GM19351 (cell line): Measurements from ENCODE around the gene LMTK2.

Experiments
- ATAC-seq: cut with Tn5 transposase; IDR thresholded peaks from one replicate; pipeline ENCODE4 v1.9.1; 2021; ENCODE audit warnings: mild to moderate bottlenecking, moderate library complexity; ENCODE audit not compliant: unreplicated experiment

The LMTK2 gene

GRCh38 chr7:98215561-98216495 is 109.2 kb downstream of the LMTK2 start:
- ATAC-seq, result no peak

DNA sequence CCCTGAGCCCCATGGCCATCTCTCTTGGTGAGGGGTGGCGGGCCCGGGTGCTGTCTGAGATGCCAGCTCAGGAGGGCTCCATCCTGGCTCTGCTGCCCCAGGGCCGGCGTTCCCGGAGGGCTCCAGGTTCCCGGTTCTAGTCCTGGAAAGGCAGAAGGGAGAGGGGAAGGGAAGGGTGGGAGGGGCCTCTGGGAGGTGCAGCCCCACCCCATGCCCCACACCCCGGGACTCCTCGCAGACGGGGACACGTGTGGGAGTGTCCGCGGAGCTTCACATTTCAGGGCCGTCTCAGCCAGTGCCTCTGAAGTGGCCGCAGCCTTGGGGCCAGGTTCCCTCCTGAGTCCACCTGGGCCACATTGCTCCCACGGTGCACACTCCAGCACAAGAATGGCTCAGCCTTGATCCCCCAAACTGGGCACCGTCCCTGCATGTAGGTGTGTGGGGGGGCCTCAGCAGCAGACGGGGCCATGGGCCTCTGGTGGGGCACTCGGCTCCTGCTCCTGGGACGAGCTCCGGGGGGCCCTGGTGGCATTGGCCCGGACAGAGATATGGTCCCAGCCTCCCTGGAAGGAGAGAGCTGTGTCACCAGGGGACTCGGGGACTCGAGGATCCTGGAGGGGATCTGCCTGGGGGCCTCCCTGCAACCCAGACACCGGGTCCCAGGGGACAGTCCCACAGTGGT is 110.4 kb downstream of the LMTK2 start:
- no peak for ATAC-seq

DNA sequence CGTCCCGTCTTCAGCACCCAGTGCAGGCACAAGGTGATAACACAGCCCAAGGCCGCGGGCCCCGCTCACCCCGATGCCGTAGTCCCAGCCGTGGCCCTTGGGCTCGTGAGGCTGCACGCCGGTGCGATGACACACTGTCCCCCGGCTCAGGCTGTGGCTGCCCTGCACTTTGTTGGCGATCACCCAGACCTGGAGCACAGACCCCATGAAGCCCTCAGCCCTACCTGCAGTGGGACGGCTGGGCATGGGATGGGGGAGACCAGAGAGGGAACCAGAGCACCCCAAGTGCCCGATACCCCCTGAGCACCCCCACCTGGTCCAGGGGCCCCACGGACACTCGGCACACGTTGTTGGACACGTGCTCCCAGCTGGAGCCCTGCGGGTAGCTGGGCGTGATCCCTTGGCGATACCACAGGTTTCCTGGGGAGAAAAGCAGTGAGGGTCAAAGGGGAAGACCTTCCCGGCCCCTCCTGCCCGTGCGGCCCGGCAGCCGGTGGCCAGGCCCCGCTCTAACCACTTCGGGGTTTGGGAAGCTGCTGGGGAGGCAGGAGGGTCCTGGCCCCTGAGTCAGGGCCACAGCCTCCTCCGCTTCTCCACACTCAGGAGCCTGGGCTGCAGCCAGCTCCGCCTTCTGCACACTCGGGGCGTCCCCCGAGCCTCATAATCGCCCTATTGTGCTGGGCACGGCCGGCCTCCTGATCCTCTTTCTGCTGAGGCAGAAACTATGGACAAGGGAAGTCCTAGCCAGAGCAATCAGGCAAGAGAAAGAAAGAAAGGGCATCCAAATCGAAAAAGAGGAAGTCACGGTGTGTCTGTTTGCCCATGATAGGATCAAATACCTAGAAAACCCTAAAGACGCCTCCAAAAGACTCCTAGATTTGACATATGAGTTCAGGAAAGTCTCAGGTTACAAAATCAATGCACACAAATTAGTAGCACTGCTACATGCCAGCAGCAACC is 111.2 kb downstream of the LMTK2 start:
- no peak for ATAC-seq

DNA sequence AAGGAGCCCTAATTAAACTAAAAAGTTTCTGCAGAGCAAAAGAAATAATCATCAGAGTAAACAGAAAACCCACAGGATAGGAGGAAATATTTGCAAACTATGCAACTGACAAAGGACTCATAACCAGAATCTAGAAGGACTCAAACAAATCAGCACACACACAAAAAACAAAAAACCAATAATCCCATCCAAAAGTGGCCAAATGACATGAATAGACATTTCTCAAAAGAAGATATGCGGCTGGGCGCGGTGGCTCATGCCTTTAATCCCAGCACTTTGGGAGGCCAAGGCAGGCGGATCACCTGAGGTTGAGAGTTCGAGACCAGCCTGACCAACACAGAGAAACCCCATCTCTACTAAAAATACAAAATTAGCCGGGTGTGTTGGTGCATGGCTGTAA is 112.7 kb downstream of the LMTK2 start:
- peak; percentile 35 for ATAC-seq

DNA sequence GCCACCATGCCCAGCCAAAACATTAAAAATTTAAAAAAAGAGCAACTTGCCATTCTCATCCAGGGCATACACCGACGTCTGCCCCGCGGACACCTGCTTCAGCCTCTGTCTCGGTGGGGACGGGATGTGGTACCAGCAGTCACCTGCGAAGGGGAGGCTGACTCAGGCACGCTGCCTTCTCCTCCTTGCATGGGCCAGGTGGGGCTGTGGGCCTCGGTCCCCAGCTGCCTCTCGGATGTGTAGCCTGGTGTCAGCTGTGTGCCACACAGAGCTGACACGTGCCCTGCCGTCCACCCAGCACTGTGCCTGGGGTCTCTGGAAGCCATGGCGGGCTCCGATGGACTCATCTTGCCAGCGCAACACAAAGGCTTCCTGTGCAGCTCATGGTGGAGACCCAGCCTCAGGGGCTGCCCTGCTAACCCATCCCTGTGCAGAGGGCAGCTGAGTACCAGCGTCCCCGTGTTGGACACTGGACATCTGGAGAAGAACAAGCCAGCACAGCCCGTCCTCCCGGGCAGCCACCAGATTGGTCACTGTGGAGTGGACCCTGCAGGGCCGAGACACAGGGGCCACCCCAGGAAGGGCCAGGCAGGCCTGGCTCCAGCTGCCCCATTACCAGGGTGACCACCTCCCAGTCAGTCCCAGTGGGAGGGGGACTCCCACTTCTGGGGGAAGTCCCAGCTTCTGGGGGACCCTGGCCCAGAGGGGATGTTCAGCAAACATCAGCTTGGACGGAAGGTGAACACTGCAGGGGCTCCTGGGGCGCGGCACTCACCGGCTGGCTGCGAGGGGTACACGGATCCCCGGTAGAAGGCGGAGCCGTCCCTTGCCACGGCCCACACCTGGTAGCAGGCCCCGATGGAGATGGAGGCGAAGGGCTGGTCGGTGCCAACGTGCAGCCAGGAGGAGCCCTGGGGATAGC is 115.2 kb downstream of the LMTK2 start:
- no peak for ATAC-seq

DNA sequence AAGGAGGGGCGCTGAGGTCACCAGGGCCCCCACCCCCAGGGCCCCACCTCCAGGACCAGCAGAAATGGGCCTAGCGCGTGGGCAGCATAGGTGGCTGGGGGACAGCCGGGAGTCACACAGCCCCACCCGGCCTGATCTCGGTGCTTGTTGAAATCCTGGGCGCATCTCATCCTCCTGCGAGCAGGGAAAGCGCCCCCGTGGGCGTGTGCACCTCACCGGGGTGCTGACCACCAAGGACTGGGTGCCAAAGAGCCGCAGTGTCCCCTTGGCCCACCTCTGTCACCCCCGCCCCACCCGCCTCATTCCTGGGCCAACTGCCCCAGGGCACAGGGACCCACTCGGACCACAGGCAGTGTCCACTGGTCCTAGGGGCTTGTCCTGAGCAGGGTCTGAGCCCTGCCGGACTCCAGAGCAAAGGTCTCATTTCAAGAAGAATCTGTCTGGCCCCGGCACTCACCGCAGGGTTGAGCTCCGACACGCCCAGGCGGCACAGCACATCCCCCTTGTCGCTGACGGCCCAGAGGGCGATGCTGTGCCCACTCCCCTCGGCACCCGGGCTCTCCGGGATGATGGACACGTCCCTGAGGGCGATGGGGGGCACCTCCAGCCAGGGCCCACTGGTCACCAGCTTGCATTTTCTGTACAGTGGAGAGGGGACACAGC is 116.0 kb downstream of the LMTK2 start:
- ATAC-seq, result no peak

- ATAC-seq, result no peak
Observed at GRCh38 chr7:98223351-98223897, 116.8 kb downstream of the LMTK2 start.

DNA sequence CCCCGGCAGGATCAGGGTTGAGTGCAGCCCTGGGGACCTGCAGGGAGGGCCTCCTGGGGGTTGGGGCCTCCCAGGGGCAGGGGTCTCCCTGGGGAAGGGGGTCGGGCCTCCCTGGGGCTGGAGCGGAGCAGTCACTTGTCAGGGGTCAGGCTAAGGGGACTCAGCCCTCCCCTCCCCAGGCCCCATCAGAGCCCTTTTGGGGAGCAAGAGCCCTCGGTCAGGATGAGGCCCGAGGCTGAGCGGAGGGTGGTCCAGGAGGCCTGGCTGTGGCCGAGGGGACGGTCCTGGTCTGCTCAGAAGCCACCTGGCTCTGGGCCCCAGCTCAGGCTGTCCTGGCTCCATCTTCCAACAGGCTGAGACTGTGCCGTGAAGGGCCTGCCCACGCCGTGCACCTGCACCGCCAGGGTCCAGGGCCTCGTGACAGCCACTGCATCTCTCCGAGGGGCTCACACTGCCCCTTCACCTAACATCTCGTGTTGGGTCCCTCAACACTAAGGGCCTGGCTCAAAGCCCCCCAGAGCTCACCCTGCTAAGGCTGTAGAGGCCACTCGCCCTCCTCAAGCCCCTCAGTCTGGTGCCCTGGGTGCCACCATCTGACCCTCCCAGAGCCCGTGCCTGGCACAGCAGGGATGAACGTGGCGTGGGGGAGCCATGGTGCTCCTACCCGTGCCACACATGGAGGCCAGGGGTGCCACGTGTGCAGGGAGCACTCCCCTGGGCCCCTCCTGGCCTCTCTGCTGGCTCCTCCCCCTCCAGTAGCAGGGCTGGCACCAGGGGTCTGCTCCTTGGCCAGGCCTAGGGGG is 117.4 kb downstream of the LMTK2 start:
- ATAC-seq, result no peak

DNA sequence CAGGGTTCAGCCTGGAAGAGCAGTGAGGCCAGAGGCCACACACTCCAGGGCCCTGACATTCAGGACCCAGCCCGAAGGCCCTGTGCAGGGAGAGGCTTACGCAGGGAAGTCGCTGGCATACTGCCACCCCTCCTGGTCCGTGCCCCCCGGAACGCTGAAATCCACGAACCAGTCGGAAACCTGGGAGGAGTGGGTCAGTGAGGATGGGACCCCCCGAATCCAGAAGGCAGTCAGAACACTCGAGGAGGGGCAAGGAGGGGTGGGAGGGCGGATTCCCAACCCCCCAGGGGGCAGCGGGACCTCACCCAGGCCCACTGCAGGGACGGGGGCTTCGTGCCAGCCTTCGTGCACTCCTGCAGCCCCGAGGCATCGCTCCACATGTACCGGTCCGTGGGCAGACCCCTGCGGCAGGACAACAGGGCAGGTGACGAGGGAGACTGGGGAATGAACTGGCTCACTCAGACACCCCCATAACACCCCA is 118.1 kb downstream of the LMTK2 start:
- no peak for ATAC-seq

DNA sequence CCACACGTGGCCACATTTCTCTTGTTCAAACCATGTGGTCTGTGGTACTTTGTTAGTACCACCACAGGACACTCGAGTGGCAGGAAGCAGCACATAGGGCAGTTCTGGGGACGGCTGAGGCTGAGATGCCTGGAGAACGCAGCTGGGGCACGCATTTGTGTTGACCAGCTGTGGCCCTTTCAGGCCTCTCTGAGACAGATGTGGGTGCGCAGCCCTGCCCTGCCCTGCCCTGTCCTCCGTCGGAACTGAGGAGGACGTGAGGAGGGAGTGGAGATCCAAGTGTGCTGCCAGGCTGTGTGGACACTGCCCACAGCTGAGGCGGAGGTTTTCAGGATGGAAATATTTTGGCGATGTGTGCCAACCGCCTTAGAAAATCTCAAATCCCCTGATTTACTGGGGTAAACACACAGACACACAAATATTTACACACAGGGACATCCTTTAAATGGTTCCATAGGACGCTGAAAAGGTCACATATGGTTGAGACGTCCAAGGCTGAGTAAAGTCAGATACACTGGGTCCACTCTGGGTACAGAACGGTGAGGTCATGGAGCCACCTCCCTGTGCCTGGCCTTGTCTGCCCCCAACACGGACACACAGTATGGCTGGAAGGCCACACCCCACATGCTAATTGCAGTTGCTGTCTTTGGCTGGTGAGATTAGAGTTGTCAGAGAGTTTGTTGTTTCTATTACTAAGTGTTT is 119.4 kb downstream of the LMTK2 start:
- no peak for ATAC-seq

GRCh38 chr7:98227939-98228338 is 121.3 kb downstream of the LMTK2 start:
- ATAC-seq, result no peak

- ATAC-seq, result no peak
Observed at GRCh38 chr7:98228801-98229200, 122.1 kb downstream of the LMTK2 start.

DNA sequence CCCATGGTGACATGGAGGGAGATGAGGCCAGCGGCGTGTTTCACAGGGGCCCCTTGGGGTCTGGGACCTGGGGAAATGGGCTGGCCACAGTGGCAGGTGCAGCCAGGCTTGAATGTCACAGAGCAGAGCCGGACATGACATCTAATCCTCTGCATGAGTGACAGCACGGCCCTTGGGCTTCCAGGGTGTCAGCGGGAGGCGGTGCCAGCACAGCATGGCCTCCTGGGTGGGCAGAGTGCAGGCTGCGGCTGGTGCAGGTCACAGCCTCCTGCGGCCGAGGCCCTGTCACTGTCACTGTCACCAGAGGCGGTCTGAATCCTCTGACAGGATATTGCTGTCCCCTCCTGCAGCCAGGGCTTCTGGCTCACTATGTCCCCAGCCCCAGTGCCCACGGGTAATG is 122.8 kb downstream of the LMTK2 start:
- ATAC-seq, result no peak

- no peak for ATAC-seq
Observed at GRCh38 chr7:98229991-98230745, 123.5 kb downstream of the LMTK2 start.

- no peak for ATAC-seq
Observed at GRCh38 chr7:98230746-98231471, 124.2 kb downstream of the LMTK2 start.
